Kidney (tissue), 14 donors: ENCODE data around the gene BCLAF1. TPM values are rescaled to one million over a fixed set of nuclear protein-coding genes. Genes with fewer than 3 reads are reported as not detected.

ENCODE experiments used
- DNase-seq, 5 donors: peaks; one replicate each; pipeline ENCODE4 v3.0.0-alpha.2; 2013 to 2020
- FAIRE-seq: peaks from 2 replicates; lab custom pipeline; 2012; peaks lifted over from hg19 to GRCh38; lab: Jason Lieb, UNC
- H3K27ac ChIP-seq, 2 donors: one replicate each; pipeline ENCODE4 v1.7.0; 2013; ENCODE audit warnings: low read depth in 2 of 2, low read length in 2 of 2, inconsistent platforms in 1 of 2
- H3K27me3 ChIP-seq: one replicate; pipeline ENCODE4 v1.7.1; 2013; ENCODE audit warnings: low read length, inconsistent platforms; ENCODE audit not compliant: control insufficient read depth, insufficient read depth
- H3K36me3 ChIP-seq, 3 donors: one replicate each; pipeline versions ENCODE4 v1.7.0 to v1.7.1; 2013; ENCODE audit warnings: low read length in 3 of 3, control low read depth in 1 of 3, inconsistent platforms in 1 of 3; ENCODE audit not compliant: insufficient read depth in 3 of 3, control insufficient read depth in 2 of 3
- H3K4me1 ChIP-seq, 3 donors: one replicate each; pipeline versions ENCODE4 v1.7.0 to v1.7.1; 2013; ENCODE audit warnings: low read length in 3 of 3, inconsistent platforms in 1 of 3, low read depth in 1 of 3; ENCODE audit not compliant: control insufficient read depth in 2 of 3, insufficient read depth in 2 of 3
- H3K4me3 ChIP-seq, 3 donors: one replicate each; pipeline versions ENCODE4 v1.7.0 to v1.8.1; 2013; ENCODE audit warnings: low read length in 3 of 3, control low read depth in 1 of 3, inconsistent platforms in 1 of 3
- H3K9ac ChIP-seq, 3 donors: one replicate each; pipeline versions ENCODE4 v1.7.0 to v1.7.1; 2013; ENCODE audit warnings: low read length in 3 of 3, control low read depth in 1 of 3, inconsistent platforms in 1 of 3
- H3K9me3 ChIP-seq, 3 donors: one replicate each; pipeline versions ENCODE4 v1.7.0 to v1.7.1; 2013; ENCODE audit warnings: low read length in 3 of 3, control low read depth in 1 of 3, inconsistent platforms in 1 of 3; ENCODE audit not compliant: control insufficient read depth in 2 of 3, insufficient read depth in 1 of 3
- intact Hi-C: fragments of 100-400 bp; cut with DNase I; formaldehyde crosslinking; loops from one replicate; pipeline ENCODE4 v1.11.1; 2022
- polyA plus RNA-seq: library from polyadenylated mRNA; stranded (reverse); fragments of 350-450 nt; fragmentation: Illumina TruSeq; extraction: RNeasy Lipid Tissue Mini Kit (QIAGEN cat#74804); gene quantifications from one replicate; pipeline ENCODE4 v1.2.3, GENCODE V29; 2014; ENCODE audit warnings: low read depth, low replicate concordance; ENCODE audit not compliant: insufficient read depth
- total RNA-seq: library from RNA; stranded (reverse); fragmentation: NEBNext Ultra II Directional; extraction: Animal tissue kit (Norgen Biotek cat#: 25700); gene quantifications from one replicate; pipeline ENCODE4 v1.2.1, GENCODE V29; 2021
- TF ChIP-seq, protein P1 (sequence below): IDR thresholded peaks from 3 replicates; pipeline ENCODE4 v1.5.1; 2012; ENCODE audit warnings: mild to moderate bottlenecking, moderate library complexity, borderline replicate concordance; ENCODE audit not compliant: insufficient read depth; ENCODE audit errors: extremely low read depth
- donor health status: control.
- donor health status: control.
- donor health status: control.
- donor health status: control.
- donor health status: control.
- donor health status: DM: yes; HTN: yes; CAD: no.
- donor health status: Normal renal cell carcinoma (clear cell type).

Gene BCLAF1
- total and polyA plus RNA-seq, 2 donors from 2014 or later = 18.3 to 132 TPM

DNA sequence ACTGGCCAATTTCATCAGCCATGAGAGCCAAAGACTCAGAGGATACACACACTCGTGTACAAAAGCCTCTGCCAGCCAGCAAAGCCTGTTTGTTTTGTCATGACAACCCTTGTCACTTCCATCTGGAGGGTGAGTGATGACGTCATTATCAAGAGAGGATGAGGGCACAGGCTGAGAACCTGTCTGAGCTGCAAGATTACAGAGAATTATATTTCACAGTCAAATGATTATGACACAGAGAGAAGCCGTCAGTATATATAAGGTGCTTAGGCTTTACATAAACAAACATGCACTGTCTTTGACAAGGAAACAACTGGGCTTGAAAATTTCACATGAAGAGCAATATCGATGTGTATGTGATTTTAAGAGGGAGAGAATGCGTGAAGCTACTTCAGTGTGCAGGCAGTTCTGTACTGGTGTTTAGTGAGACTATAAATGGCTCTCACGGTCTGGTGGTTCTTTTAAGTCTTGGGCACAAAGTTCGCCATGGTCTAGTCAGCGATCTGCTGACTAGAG, 36.5 kb upstream of the BCLAF1 start:
- H3K4me3 ChIP-seq = no peak overlapping the region
- no peak overlapping the region for H3K27ac ChIP-seq
- no peaks in the 10 kb centered on the region for H3K36me3 ChIP-seq
- intact Hi-C loops = no loop called here
- FAIRE-seq (no peak), DNase-seq (peak in 3 of 5 donors; percentile 27 to 73 (median 56))
- H3K9ac ChIP-seq = no peak overlapping the region
- H3K4me1 ChIP-seq = peaks cover 0 to 7% (median 2%) of the 10 kb centered on the region in 3 donors
- H3K27me3 ChIP-seq = no peaks in the 10 kb centered on the region
- no peaks in the 10 kb centered on the region for H3K9me3 ChIP-seq
- TF ChIP-seq, protein P1, sequence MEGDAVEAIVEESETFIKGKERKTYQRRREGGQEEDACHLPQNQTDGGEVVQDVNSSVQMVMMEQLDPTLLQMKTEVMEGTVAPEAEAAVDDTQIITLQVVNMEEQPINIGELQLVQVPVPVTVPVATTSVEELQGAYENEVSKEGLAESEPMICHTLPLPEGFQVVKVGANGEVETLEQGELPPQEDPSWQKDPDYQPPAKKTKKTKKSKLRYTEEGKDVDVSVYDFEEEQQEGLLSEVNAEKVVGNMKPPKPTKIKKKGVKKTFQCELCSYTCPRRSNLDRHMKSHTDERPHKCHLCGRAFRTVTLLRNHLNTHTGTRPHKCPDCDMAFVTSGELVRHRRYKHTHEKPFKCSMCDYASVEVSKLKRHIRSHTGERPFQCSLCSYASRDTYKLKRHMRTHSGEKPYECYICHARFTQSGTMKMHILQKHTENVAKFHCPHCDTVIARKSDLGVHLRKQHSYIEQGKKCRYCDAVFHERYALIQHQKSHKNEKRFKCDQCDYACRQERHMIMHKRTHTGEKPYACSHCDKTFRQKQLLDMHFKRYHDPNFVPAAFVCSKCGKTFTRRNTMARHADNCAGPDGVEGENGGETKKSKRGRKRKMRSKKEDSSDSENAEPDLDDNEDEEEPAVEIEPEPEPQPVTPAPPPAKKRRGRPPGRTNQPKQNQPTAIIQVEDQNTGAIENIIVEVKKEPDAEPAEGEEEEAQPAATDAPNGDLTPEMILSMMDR = no peak

DNA sequence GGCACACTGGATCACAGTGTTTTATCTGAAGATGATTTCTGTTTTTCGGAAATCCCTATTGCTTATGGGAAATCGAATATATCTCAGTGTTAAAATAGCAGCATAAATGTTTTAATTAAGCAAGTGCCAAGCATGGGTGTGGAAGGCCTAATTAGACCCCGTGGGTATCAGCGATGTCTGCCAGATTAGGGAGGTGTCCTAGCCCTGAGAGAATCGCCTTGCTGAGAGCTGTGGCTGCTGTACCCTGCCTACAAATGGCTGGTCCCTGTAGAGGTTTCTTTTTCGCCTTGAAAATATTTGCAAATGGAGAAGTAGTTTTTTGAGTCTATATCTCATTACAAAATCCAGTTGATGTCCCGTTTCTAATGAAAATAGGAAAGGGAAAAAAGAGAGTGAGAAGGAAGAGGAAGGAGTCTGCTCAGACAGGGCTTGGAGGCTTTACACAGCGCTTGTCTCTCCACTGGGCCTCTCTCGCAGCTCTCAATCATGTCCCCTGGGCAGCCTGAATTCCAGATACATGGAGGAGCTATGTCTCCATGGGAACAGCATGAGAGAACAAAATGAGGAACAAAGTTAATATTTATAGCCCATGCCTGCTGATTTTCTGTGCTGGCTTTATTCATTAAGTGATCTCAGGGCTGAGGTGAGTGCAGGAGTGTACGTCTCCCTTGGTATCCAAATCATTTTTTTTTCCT, 35.2 kb upstream of the BCLAF1 start:
- DNase-seq = peak in 3 of 5 donors; percentile 14 to 66 (median 58)
- intact Hi-C loops = no loop called here
- Histone ChIP-seq H3K9me3 (no peaks in the 10 kb centered on the region), H3K9ac (no peak overlapping the region), H3K36me3 (no peaks in the 10 kb centered on the region), H3K27ac (no peak overlapping the region), H3K4me1 (peaks cover 0 to 7% (median 0%) of the 10 kb centered on the region in 3 donors), H3K4me3 (no peak overlapping the region), H3K27me3 (no peaks in the 10 kb centered on the region)
- TF ChIP-seq, protein P1 = no peak
- no peak for FAIRE-seq

DNA sequence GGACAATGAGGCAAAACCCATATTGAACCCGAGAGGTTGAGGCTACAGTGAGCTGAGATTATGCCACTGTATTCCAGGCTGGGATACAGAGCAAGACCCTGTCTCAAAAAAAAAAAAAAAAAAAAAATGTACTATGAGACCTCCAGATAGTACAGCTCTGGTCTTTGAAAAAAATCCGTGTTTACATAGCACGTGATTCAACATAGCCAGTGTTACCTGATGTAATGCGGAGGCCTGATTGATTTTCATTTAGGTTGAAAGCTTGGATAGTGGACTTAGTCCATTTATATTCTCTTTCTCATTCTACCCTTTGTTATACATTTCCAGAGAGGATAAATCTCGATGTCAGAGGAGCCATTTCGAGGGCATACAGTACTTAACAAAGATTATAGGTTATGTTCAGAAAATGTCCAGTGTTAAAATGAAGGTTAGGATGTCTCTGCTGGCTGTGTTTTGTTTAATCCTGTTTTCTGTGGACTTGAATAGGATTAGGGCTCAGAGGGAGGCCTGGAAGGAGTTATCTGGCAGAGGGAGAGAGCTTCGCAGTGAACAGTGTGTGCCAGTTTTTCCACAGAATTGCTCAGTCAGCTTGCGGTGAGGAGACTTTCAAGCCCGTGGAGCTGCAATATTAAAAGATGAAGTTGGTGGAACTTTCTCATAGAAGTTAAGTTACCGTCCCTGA, 33.9 kb upstream of the BCLAF1 start:
- no peak for FAIRE-seq
- H3K36me3 ChIP-seq = no peaks in the 10 kb centered on the region
- TF ChIP-seq, protein P1 = no peak
- H3K4me3 ChIP-seq = no peak overlapping the region
- no peaks in the 10 kb centered on the region for H3K9me3 ChIP-seq
- DNase-seq = no peak
- no peaks in the 10 kb centered on the region for H3K27me3 ChIP-seq
- H3K27ac ChIP-seq = no peak overlapping the region
- intact Hi-C loops = no loop called here
- H3K9ac ChIP-seq = no peak overlapping the region
- peaks cover 0 to 7% (median 0%) of the 10 kb centered on the region in 3 donors for H3K4me1 ChIP-seq
